HEK293 (cell line): ENCODE results near the gene METTL23.

Experiments
- HOXC10 ChIP-seq: sonication (generic); formaldehyde crosslinking; IDR thresholded peaks from 2 replicates; pipeline ENCODE4 v1.8.1; 2023; ENCODE audit warnings: mild to moderate bottlenecking, missing genetic modification reagents
- HOXD13 ChIP-seq: sonication (generic); formaldehyde crosslinking; IDR thresholded peaks from 2 replicates; pipeline ENCODE4 v1.8.0; 2022; ENCODE audit warnings: missing genetic modification reagents, borderline replicate concordance
- SP2 ChIP-seq: fragments of 450-650 bp; formaldehyde crosslinking; IDR thresholded peaks from 2 replicates; pipeline ENCODE4 v1.5.1; 2016; ENCODE audit warnings: missing biosample characterization, missing genetic modification characterization
- TCF7L2 ChIP-seq: IDR thresholded peaks from 2 replicates; pipeline ENCODE4 v1.6.1; 2011; ENCODE audit warnings: low read depth, mild to moderate bottlenecking, inconsistent platforms, low read length, moderate library complexity, borderline replicate concordance
- YY2 ChIP-seq: fragments of 450-650 bp; formaldehyde crosslinking; IDR thresholded peaks from 2 replicates; pipeline ENCODE4 v1.5.1; 2016; ENCODE audit warnings: missing biosample characterization, missing genetic modification characterization
- ZNF155 ChIP-seq: fragments of 450-650 bp; formaldehyde crosslinking; IDR thresholded peaks from 2 replicates; pipeline ENCODE4 v1.5.1; 2016; ENCODE audit warnings: missing biosample characterization, missing genetic modification characterization
- ZNF169 ChIP-seq: fragments of 450-650 bp; formaldehyde crosslinking; IDR thresholded peaks from 2 replicates; pipeline ENCODE4 v1.5.1; 2016; ENCODE audit warnings: missing biosample characterization, missing genetic modification characterization
- ZNF221 ChIP-seq: fragments of 450-650 bp; formaldehyde crosslinking; IDR thresholded peaks from 2 replicates; pipeline ENCODE4 v1.5.1; 2017; ENCODE audit warnings: missing biosample characterization, missing genetic modification characterization, borderline replicate concordance
- ZNF248 ChIP-seq: fragments of 450-650 bp; formaldehyde crosslinking; IDR thresholded peaks from 2 replicates; pipeline ENCODE4 v1.5.1; 2017; ENCODE audit warnings: missing biosample characterization, missing genetic modification characterization
- ZNF292 ChIP-seq: fragments of 450-650 bp; formaldehyde crosslinking; IDR thresholded peaks from 2 replicates; pipeline ENCODE4 v1.5.1; 2016; ENCODE audit warnings: low read depth, missing biosample characterization, missing genetic modification characterization, borderline replicate concordance
- ZNF341 ChIP-seq: fragments of 450-650 bp; formaldehyde crosslinking; IDR thresholded peaks from 2 replicates; pipeline ENCODE4; 2016; ENCODE audit warnings: low read depth, missing biosample characterization, missing genetic modification characterization
- ZNF555 ChIP-seq: fragments of 450-650 bp; formaldehyde crosslinking; conservative IDR thresholded peaks from 2 replicates; pipeline ENCODE4 v1.5.1; 2017; ENCODE audit warnings: missing biosample characterization, mild to moderate bottlenecking, missing genetic modification characterization, inconsistent platforms
- ZNF560 ChIP-seq: fragments of 450-650 bp; formaldehyde crosslinking; IDR thresholded peaks from 2 replicates; pipeline ENCODE4 v1.5.1; 2017; ENCODE audit warnings: missing biosample characterization, missing genetic modification characterization, borderline replicate concordance
- ZNF792 ChIP-seq: fragments of 450-650 bp; formaldehyde crosslinking; IDR thresholded peaks from 2 replicates; pipeline ENCODE4 v1.5.1; 2016; ENCODE audit warnings: missing biosample characterization, missing genetic modification characterization
- ZNF843 ChIP-seq: fragments of 450-650 bp; formaldehyde crosslinking; IDR thresholded peaks from 2 replicates; pipeline ENCODE4 v1.5.1; 2016; ENCODE audit warnings: missing biosample characterization, missing genetic modification characterization
- TF ChIP-seq, protein P1 (sequence below): fragments of 450-650 bp; formaldehyde crosslinking; IDR thresholded peaks from 2 replicates; pipeline ENCODE4 v1.5.1; 2016; ENCODE audit warnings: missing biosample characterization, missing genetic modification characterization
- TF ChIP-seq, protein P2 (sequence below): IDR thresholded peaks from 2 replicates; pipeline ENCODE4 v1.6.1; 2011; ENCODE audit warnings: mild to moderate bottlenecking, low read depth, low read length, borderline replicate concordance
- TF ChIP-seq, protein P3 (sequence below): fragments of 450-650 bp; formaldehyde crosslinking; IDR thresholded peaks from 2 replicates; pipeline ENCODE4 v1.5.1; 2017; ENCODE audit warnings: missing biosample characterization, missing genetic modification characterization
- TF ChIP-seq, protein P4 (sequence below): fragments of 450-650 bp; formaldehyde crosslinking; IDR thresholded peaks from 2 replicates; pipeline ENCODE4 v1.5.1; 2016; ENCODE audit warnings: missing biosample characterization, missing genetic modification characterization
- TF ChIP-seq, protein P5 (sequence below): fragments of 450-650 bp; IDR thresholded peaks from 2 replicates; pipeline ENCODE4 v1.5.1; 2018; ENCODE audit warnings: missing biosample characterization, missing genetic modification characterization
- TF ChIP-seq, protein P6 (sequence below): fragments of 450-650 bp; formaldehyde crosslinking; optimal IDR thresholded peaks from 2 replicates; pipeline ENCODE3; 2016; ENCODE audit warnings: missing biosample characterization, mild to moderate bottlenecking, missing genetic modification characterization

Gene METTL23

DNA sequence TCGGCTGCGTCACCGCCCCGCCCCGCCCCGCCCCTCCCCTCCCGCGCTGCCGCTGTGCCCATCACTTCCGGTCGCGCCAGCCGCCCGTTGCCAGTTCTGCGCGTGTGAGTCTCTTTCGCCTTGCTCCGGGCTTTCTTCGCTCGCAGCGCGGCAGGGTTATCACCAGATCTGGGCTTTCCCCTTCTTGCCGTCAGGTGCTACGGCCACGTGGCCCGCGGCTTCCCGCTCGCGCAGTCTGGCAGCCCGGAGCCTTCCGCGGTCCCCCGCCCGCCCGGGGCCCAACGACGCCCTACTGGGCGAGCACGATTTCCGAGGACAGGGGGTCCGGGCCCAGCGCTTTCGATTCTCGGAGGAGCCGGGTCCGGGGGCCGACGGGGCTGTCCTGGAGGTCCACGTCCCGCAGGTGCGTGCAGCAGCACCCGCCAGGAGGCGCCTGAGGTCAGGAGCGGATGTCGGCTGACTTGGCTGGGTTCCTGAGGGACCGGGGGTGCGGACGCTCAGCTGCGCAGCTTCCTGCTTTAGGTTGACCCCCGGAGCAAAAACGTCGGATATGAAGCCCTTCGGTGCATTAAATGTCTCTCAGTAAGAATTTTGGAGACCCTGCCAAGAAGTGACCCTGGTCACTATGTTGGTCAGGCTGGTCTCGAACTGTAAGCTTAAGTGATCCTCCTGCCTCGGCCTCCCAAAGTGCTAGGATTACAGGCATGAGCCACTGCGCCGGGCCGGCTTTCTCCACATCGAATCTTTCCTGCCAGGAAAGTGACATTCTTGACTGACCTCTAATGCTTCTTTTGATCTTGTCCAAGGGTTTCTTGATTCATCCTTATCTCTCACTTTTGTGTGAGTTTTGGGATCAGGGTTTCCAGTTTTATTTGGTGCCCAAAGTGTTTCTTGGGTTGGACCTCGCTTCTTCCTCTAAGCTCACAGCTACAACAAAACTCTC is at the start of gene METTL23 (continued):
- TF ChIP-seq, protein P1, sequence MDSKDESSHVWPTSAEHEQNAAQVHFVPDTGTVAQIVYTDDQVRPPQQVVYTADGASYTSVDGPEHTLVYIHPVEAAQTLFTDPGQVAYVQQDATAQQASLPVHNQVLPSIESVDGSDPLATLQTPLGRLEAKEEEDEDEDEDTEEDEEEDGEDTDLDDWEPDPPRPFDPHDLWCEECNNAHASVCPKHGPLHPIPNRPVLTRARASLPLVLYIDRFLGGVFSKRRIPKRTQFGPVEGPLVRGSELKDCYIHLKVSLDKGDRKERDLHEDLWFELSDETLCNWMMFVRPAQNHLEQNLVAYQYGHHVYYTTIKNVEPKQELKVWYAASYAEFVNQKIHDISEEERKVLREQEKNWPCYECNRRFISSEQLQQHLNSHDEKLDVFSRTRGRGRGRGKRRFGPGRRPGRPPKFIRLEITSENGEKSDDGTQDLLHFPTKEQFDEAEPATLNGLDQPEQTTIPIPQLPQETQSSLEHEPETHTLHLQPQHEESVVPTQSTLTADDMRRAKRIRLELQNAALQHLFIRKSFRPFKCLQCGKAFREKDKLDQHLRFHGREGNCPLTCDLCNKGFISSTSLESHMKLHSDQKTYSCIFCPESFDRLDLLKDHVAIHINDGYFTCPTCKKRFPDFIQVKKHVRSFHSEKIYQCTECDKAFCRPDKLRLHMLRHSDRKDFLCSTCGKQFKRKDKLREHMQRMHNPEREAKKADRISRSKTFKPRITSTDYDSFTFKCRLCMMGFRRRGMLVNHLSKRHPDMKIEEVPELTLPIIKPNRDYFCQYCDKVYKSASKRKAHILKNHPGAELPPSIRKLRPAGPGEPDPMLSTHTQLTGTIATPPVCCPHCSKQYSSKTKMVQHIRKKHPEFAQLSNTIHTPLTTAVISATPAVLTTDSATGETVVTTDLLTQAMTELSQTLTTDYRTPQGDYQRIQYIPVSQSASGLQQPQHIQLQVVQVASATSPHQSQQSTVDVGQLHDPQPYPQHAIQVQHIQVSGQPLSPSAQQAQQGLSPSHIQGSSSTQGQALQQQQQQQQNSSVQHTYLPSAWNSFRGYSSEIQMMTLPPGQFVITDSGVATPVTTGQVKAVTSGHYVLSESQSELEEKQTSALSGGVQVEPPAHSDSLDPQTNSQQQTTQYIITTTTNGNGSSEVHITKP, result no peak
- TF ChIP-seq YY2 (tag by site-specific recombination), result no peak
- no peak for TF ChIP-seq ZNF221 (tag by site-specific recombination)
- no peak for TF ChIP-seq ZNF560 (tag by site-specific recombination)
- TF ChIP-seq ZNF555, result no peak
- TF ChIP-seq HOXD13 (CRISPR knock-in tag), result no peak
- TF ChIP-seq ZNF169 (tag by site-specific recombination), result no peak
- TF ChIP-seq SP2 (tag by site-specific recombination), result no peak
- TF ChIP-seq, protein P2, sequence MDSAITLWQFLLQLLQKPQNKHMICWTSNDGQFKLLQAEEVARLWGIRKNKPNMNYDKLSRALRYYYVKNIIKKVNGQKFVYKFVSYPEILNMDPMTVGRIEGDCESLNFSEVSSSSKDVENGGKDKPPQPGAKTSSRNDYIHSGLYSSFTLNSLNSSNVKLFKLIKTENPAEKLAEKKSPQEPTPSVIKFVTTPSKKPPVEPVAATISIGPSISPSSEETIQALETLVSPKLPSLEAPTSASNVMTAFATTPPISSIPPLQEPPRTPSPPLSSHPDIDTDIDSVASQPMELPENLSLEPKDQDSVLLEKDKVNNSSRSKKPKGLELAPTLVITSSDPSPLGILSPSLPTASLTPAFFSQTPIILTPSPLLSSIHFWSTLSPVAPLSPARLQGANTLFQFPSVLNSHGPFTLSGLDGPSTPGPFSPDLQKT, result no peak
- TF ChIP-seq ZNF155 (tag by site-specific recombination), result no peak
- TF ChIP-seq, protein P3, sequence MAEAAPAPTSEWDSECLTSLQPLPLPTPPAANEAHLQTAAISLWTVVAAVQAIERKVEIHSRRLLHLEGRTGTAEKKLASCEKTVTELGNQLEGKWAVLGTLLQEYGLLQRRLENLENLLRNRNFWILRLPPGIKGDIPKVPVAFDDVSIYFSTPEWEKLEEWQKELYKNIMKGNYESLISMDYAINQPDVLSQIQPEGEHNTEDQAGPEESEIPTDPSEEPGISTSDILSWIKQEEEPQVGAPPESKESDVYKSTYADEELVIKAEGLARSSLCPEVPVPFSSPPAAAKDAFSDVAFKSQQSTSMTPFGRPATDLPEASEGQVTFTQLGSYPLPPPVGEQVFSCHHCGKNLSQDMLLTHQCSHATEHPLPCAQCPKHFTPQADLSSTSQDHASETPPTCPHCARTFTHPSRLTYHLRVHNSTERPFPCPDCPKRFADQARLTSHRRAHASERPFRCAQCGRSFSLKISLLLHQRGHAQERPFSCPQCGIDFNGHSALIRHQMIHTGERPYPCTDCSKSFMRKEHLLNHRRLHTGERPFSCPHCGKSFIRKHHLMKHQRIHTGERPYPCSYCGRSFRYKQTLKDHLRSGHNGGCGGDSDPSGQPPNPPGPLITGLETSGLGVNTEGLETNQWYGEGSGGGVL (tag by site-specific recombination), result no peak
- no peak for TF ChIP-seq HOXC10 (CRISPR knock-in tag)
- TF ChIP-seq, protein P4, sequence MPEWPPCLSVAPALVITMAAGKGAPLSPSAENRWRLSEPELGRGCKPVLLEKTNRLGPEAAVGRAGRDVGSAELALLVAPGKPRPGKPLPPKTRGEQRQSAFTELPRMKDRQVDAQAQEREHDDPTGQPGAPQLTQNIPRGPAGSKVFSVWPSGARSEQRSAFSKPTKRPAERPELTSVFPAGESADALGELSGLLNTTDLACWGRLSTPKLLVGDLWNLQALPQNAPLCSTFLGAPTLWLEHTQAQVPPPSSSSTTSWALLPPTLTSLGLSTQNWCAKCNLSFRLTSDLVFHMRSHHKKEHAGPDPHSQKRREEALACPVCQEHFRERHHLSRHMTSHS (tag by site-specific recombination), result no peak
- TF ChIP-seq ZNF292 (tag by site-specific recombination), result no peak
- peak; percentile 45; the same call in 1 of the 2 replicates for TF ChIP-seq ZNF843 (tag by site-specific recombination)
- TF ChIP-seq, protein P5, sequence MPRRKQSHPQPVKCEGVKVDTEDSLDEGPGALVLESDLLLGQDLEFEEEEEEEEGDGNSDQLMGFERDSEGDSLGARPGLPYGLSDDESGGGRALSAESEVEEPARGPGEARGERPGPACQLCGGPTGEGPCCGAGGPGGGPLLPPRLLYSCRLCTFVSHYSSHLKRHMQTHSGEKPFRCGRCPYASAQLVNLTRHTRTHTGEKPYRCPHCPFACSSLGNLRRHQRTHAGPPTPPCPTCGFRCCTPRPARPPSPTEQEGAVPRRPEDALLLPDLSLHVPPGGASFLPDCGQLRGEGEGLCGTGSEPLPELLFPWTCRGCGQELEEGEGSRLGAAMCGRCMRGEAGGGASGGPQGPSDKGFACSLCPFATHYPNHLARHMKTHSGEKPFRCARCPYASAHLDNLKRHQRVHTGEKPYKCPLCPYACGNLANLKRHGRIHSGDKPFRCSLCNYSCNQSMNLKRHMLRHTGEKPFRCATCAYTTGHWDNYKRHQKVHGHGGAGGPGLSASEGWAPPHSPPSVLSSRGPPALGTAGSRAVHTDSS (tag by site-specific recombination), result 0 out of 2 replicates have a peak, but pooled peaks have one; percentile 11
- TF ChIP-seq ZNF792 (tag by site-specific recombination), result no peak
- TF ChIP-seq TCF7L2, result no peak
- TF ChIP-seq ZNF248 (tag by site-specific recombination), result no peak
- no peak for TF ChIP-seq ZNF341 (tag by site-specific recombination)
- TF ChIP-seq, protein P6, sequence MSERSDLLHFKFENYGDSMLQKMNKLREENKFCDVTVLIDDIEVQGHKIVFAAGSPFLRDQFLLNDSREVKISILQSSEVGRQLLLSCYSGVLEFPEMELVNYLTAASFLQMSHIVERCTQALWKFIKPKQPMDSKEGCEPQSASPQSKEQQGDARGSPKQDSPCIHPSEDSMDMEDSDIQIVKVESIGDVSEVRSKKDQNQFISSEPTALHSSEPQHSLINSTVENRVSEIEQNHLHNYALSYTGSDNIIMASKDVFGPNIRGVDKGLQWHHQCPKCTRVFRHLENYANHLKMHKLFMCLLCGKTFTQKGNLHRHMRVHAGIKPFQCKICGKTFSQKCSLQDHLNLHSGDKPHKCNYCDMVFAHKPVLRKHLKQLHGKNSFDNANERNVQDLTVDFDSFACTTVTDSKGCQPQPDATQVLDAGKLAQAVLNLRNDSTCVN, result peak; percentile 88
